Panc1 (cell line): ENCODE measurements around the gene APOA5. TPM values are rescaled to one million over a fixed set of nuclear protein-coding genes. Genes with fewer than 3 reads are reported as not detected.

Experiments used
- ATAC-seq: fragments of 200-7000 bp; cut with Tn5 transposase; 2 replicates; pipeline ENCODE4 v1.9.1; 2020; ENCODE audit warnings: mild to moderate bottlenecking, moderate library complexity
- BruUV-seq: library from RNA; stranded (reverse); fragments of 400-500 nt; replicated peaks from 2 replicates; lab custom pipeline; 2021; lab: Mats Ljungman, UMichigan
- CTCF ChIA-PET: fragments of 300-600 bp; sonication (Branson Sonifier 250); formaldehyde crosslinking; loops from one replicate; lab custom pipeline; 2022; ENCODE audit warnings: antibody characterized with exemption; lab: Charles Lee
- POLR2A ChIA-PET: fragments of 300-600 bp; sonication (Branson Sonifier 250); formaldehyde crosslinking; loops from one replicate; lab custom pipeline; 2022; ENCODE audit warnings: antibody characterized with exemption; lab: Charles Lee
- DNase-seq: peaks from one replicate; pipeline ENCODE4 v3.0.0-alpha.2; 2010; ENCODE audit warnings: low read depth, low spot score
- H3K27ac ChIP-seq: 2 replicates; pipeline ENCODE4 v1.5.1; 2011; ENCODE audit warnings: mild to moderate bottlenecking, low read length, inconsistent platforms
- H3K27me3 ChIP-seq: fragments of 200-500 bp; sonication (Bioruptor generic); 2 replicates; pipeline ENCODE4 v1.6.0; 2014; ENCODE audit warnings: low read length, inconsistent platforms; ENCODE audit not compliant: control insufficient read depth, insufficient read depth
- H3K36me3 ChIP-seq: fragments of 200-500 bp; sonication (Bioruptor generic); 2 replicates; pipeline ENCODE4 v1.5.1; 2014; ENCODE audit warnings: inconsistent platforms, mild to moderate bottlenecking, low read length, moderate library complexity; ENCODE audit not compliant: control insufficient read depth, insufficient read depth
- H3K4me1 ChIP-seq: 2 replicates; pipeline ENCODE4 v1.5.1; 2011; ENCODE audit warnings: inconsistent platforms, mild to moderate bottlenecking, low read length, moderate library complexity; ENCODE audit not compliant: control insufficient read depth, insufficient read depth
- H3K4me3 ChIP-seq, 2 experiments: 2 replicates each; pipeline ENCODE4 v1.5.1; 2011 to 2012; ENCODE audit warnings: low read depth in 2 of 2, low read length in 2 of 2, mild to moderate bottlenecking in 2 of 2, inconsistent platforms in 1 of 2, moderate library complexity in 1 of 2
- H3K9me3 ChIP-seq: fragments of 200-500 bp; sonication (Bioruptor generic); 2 replicates; pipeline ENCODE4 v1.5.1; 2014; ENCODE audit warnings: low read depth, mild to moderate bottlenecking, inconsistent platforms, low read length, moderate library complexity; ENCODE audit not compliant: control insufficient read depth, insufficient read depth
- POLR2AphosphoS5 ChIP-seq: IDR thresholded peaks from 2 replicates; pipeline ENCODE4 v1.6.1; 2012; ENCODE audit warnings: mild to moderate bottlenecking, low read depth, low read length, moderate library complexity
- REST ChIP-seq, 2 experiments: IDR thresholded peaks; 2 replicates each; pipeline ENCODE4 v1.6.1; 2011 to 2012; ENCODE audit warnings: low read depth in 2 of 2, control low read depth in 1 of 2, low read length in 1 of 2, mild to moderate bottlenecking in 1 of 2, moderate library complexity in 1 of 2; ENCODE audit not compliant: insufficient read depth in 1 of 2
- SIN3A ChIP-seq: IDR thresholded peaks from 2 replicates; pipeline ENCODE4 v1.6.1; 2012; ENCODE audit warnings: low read depth, mild to moderate bottlenecking, low read length, moderate library complexity, borderline replicate concordance; ENCODE audit not compliant: insufficient read depth
- TCF7L2 ChIP-seq: IDR thresholded peaks from 2 replicates; pipeline ENCODE4 v1.6.1; 2011; ENCODE audit warnings: mild to moderate bottlenecking, low read depth, low read length, inconsistent platforms
- in situ Hi-C: cut with HindIII; loops from 2 replicates; pipeline ENCODE4 v1.10.0; 2016; ENCODE audit warnings: low sequenced_read_pairs, low pct_unique_long_range_greater_than_20kb
- intact Hi-C: fragments of 100-400 bp; cut with micrococcal nuclease; formaldehyde crosslinking; loops from one replicate; pipeline ENCODE4 v1.10.0; 2022; ENCODE audit not compliant: unreplicated experiment
- total RNA-seq: library from RNA; stranded (reverse); gene quantifications from one replicate; pipeline ENCODE4 v1.2.1, GENCODE V29; 2021; ENCODE audit not compliant: unreplicated experiment
- TF ChIP-seq, protein P1 (sequence below): fragments of 450-650 bp; IDR thresholded peaks from 2 replicates; pipeline ENCODE4 v1.5.1; 2017; ENCODE audit warnings: mild to moderate bottlenecking

Gene APOA5
- total RNA-seq, 1 experiment from 2014 or later = 0.39 TPM

DNA sequence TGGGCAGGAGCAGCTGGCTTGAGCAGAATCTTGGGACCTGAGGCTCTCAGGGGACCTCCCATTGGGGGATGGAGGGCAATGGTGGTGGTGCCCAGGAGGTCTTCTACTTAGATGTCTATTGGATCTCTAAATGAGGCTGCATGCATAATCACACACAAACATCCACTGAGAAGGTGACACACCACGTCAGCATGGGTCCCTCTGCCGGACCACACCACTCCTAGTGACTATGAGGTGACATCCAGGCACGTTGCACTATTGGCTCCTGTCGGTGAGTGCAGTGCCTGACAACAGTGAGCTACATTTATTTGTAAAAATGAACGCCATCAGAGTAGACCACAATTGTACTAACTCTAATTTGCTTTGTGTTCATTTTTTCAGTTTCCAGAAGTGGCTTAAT is 33.8 kb upstream of the APOA5 start:
- BruUV-seq = no TSS peak
- ChIA-PET POLR2A (no interaction called here), CTCF (no interaction called here)
- no peak for DNase-seq
- ATAC-seq = no peak
- Histone ChIP-seq H3K36me3 (no peaks in the 10 kb centered on the region), H3K9me3 (no peaks in the 10 kb centered on the region), H3K4me3 (no peak overlapping the region), H3K27ac (no peak overlapping the region), H3K4me1 (no peaks in the 10 kb centered on the region), H3K27me3 (no peaks in the 10 kb centered on the region)
- in situ Hi-C loops (no loop called here), intact Hi-C loops (no loop called here)
- no peak for TF ChIP-seq SIN3A
- no peak for TF ChIP-seq POLR2AphosphoS5
- TF ChIP-seq REST (IDR thresholded peaks at IDR 0.05; ENCODE audit: insufficient read depth in 1 of 2, low read depth in 2 of 2, low read length in 1 of 2) = no peak
- TF ChIP-seq, protein P1, sequence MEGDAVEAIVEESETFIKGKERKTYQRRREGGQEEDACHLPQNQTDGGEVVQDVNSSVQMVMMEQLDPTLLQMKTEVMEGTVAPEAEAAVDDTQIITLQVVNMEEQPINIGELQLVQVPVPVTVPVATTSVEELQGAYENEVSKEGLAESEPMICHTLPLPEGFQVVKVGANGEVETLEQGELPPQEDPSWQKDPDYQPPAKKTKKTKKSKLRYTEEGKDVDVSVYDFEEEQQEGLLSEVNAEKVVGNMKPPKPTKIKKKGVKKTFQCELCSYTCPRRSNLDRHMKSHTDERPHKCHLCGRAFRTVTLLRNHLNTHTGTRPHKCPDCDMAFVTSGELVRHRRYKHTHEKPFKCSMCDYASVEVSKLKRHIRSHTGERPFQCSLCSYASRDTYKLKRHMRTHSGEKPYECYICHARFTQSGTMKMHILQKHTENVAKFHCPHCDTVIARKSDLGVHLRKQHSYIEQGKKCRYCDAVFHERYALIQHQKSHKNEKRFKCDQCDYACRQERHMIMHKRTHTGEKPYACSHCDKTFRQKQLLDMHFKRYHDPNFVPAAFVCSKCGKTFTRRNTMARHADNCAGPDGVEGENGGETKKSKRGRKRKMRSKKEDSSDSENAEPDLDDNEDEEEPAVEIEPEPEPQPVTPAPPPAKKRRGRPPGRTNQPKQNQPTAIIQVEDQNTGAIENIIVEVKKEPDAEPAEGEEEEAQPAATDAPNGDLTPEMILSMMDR = no peak
- TF ChIP-seq TCF7L2 = no peak

GRCh38 chr11:116823031-116823843 is 31.6 kb upstream of the APOA5 start, which contains the start of gene APOA4:
Gene APOA4, minus strand, starts transcription at chr11:116823304. Its CDS starts 113 bp downstream, at chr11:116823191.
- in situ Hi-C loops = no loop called here
- POLR2A ChIA-PET = interaction anchor here (0.5 to 0.9 kb wide), 3 partner anchors 12 to 295 kb away, joined by 3 to 6 read pairs (median 4); no protein-coding TSS in a partner anchor

More at GRCh38 chr11:116823031-116823843, 31.6 kb upstream of the APOA5 start, which contains the start of gene APOA4:
- Histone ChIP-seq H3K4me3 (no peak within 1 kb of the TSS), H3K4me1 (no peaks in the 10 kb centered on the region), H3K27ac (no peak within 1 kb of the TSS), H3K36me3 (no peaks in the 10 kb centered on the region), H3K27me3 (no peaks in the 10 kb centered on the region), H3K9me3 (no peaks in the 10 kb centered on the region)
- BruUV-seq = no TSS peak
- TF ChIP-seq TCF7L2 (no peak), REST (IDR thresholded peaks at IDR 0.05; ENCODE audit: insufficient read depth in 1 of 2, low read depth in 2 of 2, low read length in 1 of 2) (no peak), POLR2AphosphoS5 (no peak), SIN3A (no peak)
- CTCF ChIA-PET = interaction anchor here (1.9 kb wide), 1 partner anchor 13 kb away, joined by 5 read pairs; no protein-coding TSS in a partner anchor
- ATAC-seq = no peak
- intact Hi-C loops = no loop called here
- DNase-seq = no peak
